SJCRH30 (cell line): ENCODE measurements around the gene LSM4. TPM values are rescaled to one million over a fixed set of nuclear protein-coding genes. Genes with fewer than 3 reads are reported as not detected.

Experiments
- DNase-seq, 2 experiments: peaks; one replicate each; pipeline ENCODE4 v3.0.0-alpha.2; 2015 to 2020
- H3K27ac ChIP-seq: fragments of 250-450 bp; sonication (Bioruptor Pico); 2 replicates; pipeline ENCODE4 v1.5.1; 2020; ENCODE audit warnings: mild to moderate bottlenecking, moderate library complexity
- H3K27me3 ChIP-seq: fragments of 250-450 bp; sonication (Bioruptor Pico); 2 replicates; pipeline ENCODE4 v1.5.1; 2020; ENCODE audit warnings: mild to moderate bottlenecking, moderate library complexity
- H3K36me3 ChIP-seq: fragments of 250-450 bp; sonication (Bioruptor Pico); 2 replicates; pipeline ENCODE4 v1.5.1; 2020; ENCODE audit warnings: mild to moderate bottlenecking, moderate library complexity
- H3K4me1 ChIP-seq: fragments of 250-450 bp; sonication (Bioruptor Pico); 2 replicates; pipeline ENCODE4 v1.5.1; 2020; ENCODE audit warnings: mild to moderate bottlenecking, moderate library complexity
- H3K4me3 ChIP-seq: fragments of 250-450 bp; sonication (Bioruptor Pico); 2 replicates; pipeline ENCODE4 v1.5.1; 2020; ENCODE audit warnings: mild to moderate bottlenecking, moderate library complexity
- H3K9me3 ChIP-seq: fragments of 250-450 bp; sonication (Bioruptor Pico); replicated peaks from 2 replicates; pipeline ENCODE4 v1.5.1; 2020; ENCODE audit warnings: mild to moderate bottlenecking, moderate library complexity
- total RNA-seq: library from RNA; depleted of rRNA; stranded (reverse); fragments of >200 nt; shearing (Covaris generic); gene quantifications from 2 replicates; pipeline ENCODE4 v1.2.3, GENCODE V29; 2014

Gene LSM4
- total RNA-seq, 1 experiment from 2014 or later: 378 TPM

GRCh38 chr19:18284712-18285360, 38.0 kb downstream of the LSM4 start:
- H3K36me3 ChIP-seq: no peaks in the 10 kb centered on the region
- H3K27me3 ChIP-seq: no peaks in the 10 kb centered on the region
- no peaks in the 10 kb centered on the region for H3K9me3 ChIP-seq
- DNase-seq: peak in 1 of 2 experiments; percentile 45
- peaks cover 28% of the 10 kb centered on the region for H3K4me1 ChIP-seq
- H3K4me3 ChIP-seq: no peak overlapping the region
- H3K27ac ChIP-seq: no peak overlapping the region

GRCh38 chr19:18283338-18283737, 39.5 kb downstream of the LSM4 start:
- no peak overlapping the region for H3K4me3 ChIP-seq
- DNase-seq: no peak
- H3K27me3 ChIP-seq: no peaks in the 10 kb centered on the region
- H3K27ac ChIP-seq: no peak overlapping the region
- no peaks in the 10 kb centered on the region for H3K9me3 ChIP-seq
- peaks cover 27% of the 10 kb centered on the region for H3K4me1 ChIP-seq
- peaks cover 7% of the 10 kb centered on the region for H3K36me3 ChIP-seq

GRCh38 chr19:18282788-18283141, 40.1 kb downstream of the LSM4 start:
- Histone ChIP-seq H3K36me3 (peaks cover 10% of the 10 kb centered on the region), H3K27ac (peak overlapping the region; percentile 98), H3K4me3 (peak overlapping the region; percentile 64), H3K4me1 (peaks cover 22% of the 10 kb centered on the region), H3K9me3 (no peaks in the 10 kb centered on the region), H3K27me3 (no peaks in the 10 kb centered on the region)
- peak in 1 of 2 experiments; percentile 46 for DNase-seq

- peaks cover 16% of the 10 kb centered on the region for H3K4me1 ChIP-seq
- DNase-seq: peak in 1 of 2 experiments; percentile 33
Measured at GRCh38 chr19:18282021-18282787, 40.7 kb downstream of the LSM4 start.

GRCh38 chr19:18281082-18282020, 41.5 kb downstream of the LSM4 start, which contains the start of gene JUND:
Gene JUND, minus strand, starts transcription at chr19:18281622. Its CDS starts 138 bp downstream, at chr19:18281484.
- Histone ChIP-seq H3K27me3 (no peaks in the 10 kb centered on the region), H3K36me3 (peaks cover 10% of the 10 kb centered on the region), H3K9me3 (no peaks in the 10 kb centered on the region), H3K4me3 (peak within 1 kb of the TSS; percentile 89), H3K4me1 (peaks cover 8% of the 10 kb centered on the region), H3K27ac (peak within 1 kb of the TSS; percentile 98)
- peak; percentile 99 for DNase-seq

More at GRCh38 chr19:18282021-18282787, 40.7 kb downstream of the LSM4 start:
- Histone ChIP-seq H3K36me3 (peaks cover 10% of the 10 kb centered on the region), H3K9me3 (no peaks in the 10 kb centered on the region), H3K4me3 (peak overlapping the region; percentile 64), H3K27me3 (no peaks in the 10 kb centered on the region), H3K27ac (peak overlapping the region; percentile 98)

GRCh38 chr19:18280247-18281081, 42.4 kb downstream of the LSM4 start:
- H3K36me3 ChIP-seq: peaks cover 10% of the 10 kb centered on the region
- peak; percentile 94 to 95 for DNase-seq
- no peaks in the 10 kb centered on the region for H3K27me3 ChIP-seq
- peak overlapping the region; percentile 76 for H3K27ac ChIP-seq
- no peaks in the 10 kb centered on the region for H3K9me3 ChIP-seq
- H3K4me3 ChIP-seq: peak overlapping the region; percentile 89
- H3K4me1 ChIP-seq: peaks cover 3% of the 10 kb centered on the region

GRCh38 chr19:18279516-18280246, 43.2 kb downstream of the LSM4 start:
- Histone ChIP-seq H3K4me3 (peak overlapping the region; percentile 89), H3K4me1 (peaks cover 9% of the 10 kb centered on the region), H3K27ac (peak overlapping the region; percentile 76), H3K27me3 (no peaks in the 10 kb centered on the region), H3K9me3 (no peaks in the 10 kb centered on the region), H3K36me3 (peaks cover 10% of the 10 kb centered on the region)
- DNase-seq: peak; percentile 97 to 99

- no peak overlapping the region for H3K27ac ChIP-seq
- H3K4me3 ChIP-seq: peak overlapping the region; percentile 89
- H3K9me3 ChIP-seq: no peaks in the 10 kb centered on the region
- peaks cover 10% of the 10 kb centered on the region for H3K36me3 ChIP-seq
- peaks cover 10% of the 10 kb centered on the region for H3K4me1 ChIP-seq
- DNase-seq: no peak
- H3K27me3 ChIP-seq: no peaks in the 10 kb centered on the region
Measured at GRCh38 chr19:18279266-18279515, 43.7 kb downstream of the LSM4 start.

GRCh38 chr19:18278521-18279265, 44.2 kb downstream of the LSM4 start:
- Histone ChIP-seq H3K27me3 (no peaks in the 10 kb centered on the region), H3K36me3 (peaks cover 10% of the 10 kb centered on the region), H3K27ac (no peak overlapping the region), H3K4me3 (peak overlapping the region; percentile 89), H3K9me3 (no peaks in the 10 kb centered on the region), H3K4me1 (peaks cover 10% of the 10 kb centered on the region)
- no peak for DNase-seq

- Histone ChIP-seq H3K27ac (no peak overlapping the region), H3K27me3 (no peaks in the 10 kb centered on the region), H3K9me3 (no peaks in the 10 kb centered on the region), H3K36me3 (peaks cover 10% of the 10 kb centered on the region), H3K4me1 (peaks cover 10% of the 10 kb centered on the region), H3K4me3 (no peak overlapping the region)
- peak; percentile 59 to 62 for DNase-seq
Measured at GRCh38 chr19:18274781-18275356, 48.0 kb downstream of the LSM4 start.

- no peak within 1 kb of the TSS for H3K4me3 ChIP-seq
- H3K4me1 ChIP-seq: peaks cover 10% of the 10 kb centered on the region
- no peaks in the 10 kb centered on the region for H3K9me3 ChIP-seq
- no peaks in the 10 kb centered on the region for H3K27me3 ChIP-seq
- DNase-seq: no peak
- no peak within 1 kb of the TSS for H3K27ac ChIP-seq
- peaks cover 10% of the 10 kb centered on the region for H3K36me3 ChIP-seq
Measured at GRCh38 chr19:18274219-18274780, 48.6 kb downstream of the LSM4 start, which contains the start of gene IQCN. Gene IQCN, minus strand, starts transcription at chr19:18274452. Its CDS starts 4,974 bp downstream, at chr19:18269478.

GRCh38 chr19:18273561-18274218, 49.2 kb downstream of the LSM4 start:
- peaks cover 6% of the 10 kb centered on the region for H3K36me3 ChIP-seq
- peaks cover 10% of the 10 kb centered on the region for H3K4me1 ChIP-seq
- H3K27me3 ChIP-seq: no peaks in the 10 kb centered on the region
- H3K9me3 ChIP-seq: no peaks in the 10 kb centered on the region
- no peak overlapping the region for H3K27ac ChIP-seq
- no peak for DNase-seq
- no peak overlapping the region for H3K4me3 ChIP-seq
